Lower leg skin (tissue), 3 donors: ENCODE data around the gene TMC3.

Experiments used
- CTCF ChIP-seq, 3 donors: fragments of 450-650 bp; IDR thresholded peaks; one replicate each; pipeline ENCODE4 v1.5.1; 2016; ENCODE audit warnings: antibody characterized with exemption in 3 of 3, mild to moderate bottlenecking in 3 of 3, moderate library complexity in 2 of 3
- POLR2A ChIP-seq, 2 donors: fragments of 450-650 bp; IDR thresholded peaks; one replicate each; pipeline ENCODE4 v1.6.1; 2016 to 2017; ENCODE audit warnings: antibody characterized with exemption in 2 of 2, mild to moderate bottlenecking in 1 of 2, moderate library complexity in 1 of 2

DNA sequence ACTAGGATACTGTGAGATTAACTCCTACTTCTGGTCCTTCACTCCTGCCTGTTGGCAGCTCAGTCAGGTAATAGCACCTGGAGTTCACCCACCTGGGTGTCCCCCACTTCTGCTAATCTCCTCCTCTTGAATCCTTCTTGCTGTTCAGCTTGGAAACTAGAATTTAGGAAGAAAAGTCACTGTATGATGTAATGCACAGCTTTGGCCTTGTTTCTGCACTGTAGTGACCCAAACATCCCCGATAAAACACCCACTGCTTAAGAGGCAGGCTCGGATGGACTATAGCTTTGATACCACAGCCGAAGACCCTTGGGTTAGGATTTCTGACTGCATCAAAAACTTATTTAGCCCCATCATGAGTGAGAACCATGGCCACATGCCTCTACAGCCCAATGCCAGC lies 74.9 kb downstream of the TMC3 start:
- TF ChIP-seq CTCF (IDR thresholded peaks at IDR 0.05) (no peak), POLR2A (IDR thresholded peaks at IDR 0.05) (no peak)
